Breast epithelium (tissue), 3 donors: Measurements from ENCODE around the gene PGBD5.

Experiments
- CTCF ChIP-seq, 3 donors: fragments of 450-650 bp; IDR thresholded peaks; one replicate each; pipeline ENCODE4 v1.5.1; 2016 to 2017; ENCODE audit warnings: antibody characterized with exemption in 3 of 3, mild to moderate bottlenecking in 3 of 3, moderate library complexity in 3 of 3
- POLR2A ChIP-seq: fragments of 450-650 bp; IDR thresholded peaks from one replicate; pipeline ENCODE4 v1.6.1; 2016; ENCODE audit warnings: antibody characterized with exemption, mild to moderate bottlenecking, moderate library complexity

GRCh38 chr1:230342019-230342418 lies 84.1 kb downstream of the PGBD5 start:
- no peak for TF ChIP-seq CTCF (IDR thresholded peaks at IDR 0.05)
- TF ChIP-seq POLR2A = no peak
